GM11168 (cell line): ENCODE data around the gene FMNL3.

Source experiments
- in situ Hi-C: fragments of 300-500 bp; cut with MboI; formaldehyde crosslinking; loops from one replicate; pipeline ENCODE4 v1.12.0; 2022; ENCODE audit warnings: low sequenced_read_pairs; ENCODE audit not compliant: unreplicated experiment

FMNL3 gene

GRCh38 chr12:49635656-49636055, 71.5 kb downstream of the FMNL3 start:
- in situ Hi-C loops = no loop called here

GRCh38 chr12:49635036-49635435, 72.2 kb downstream of the FMNL3 start:
- in situ Hi-C loops = no loop called here

DNA sequence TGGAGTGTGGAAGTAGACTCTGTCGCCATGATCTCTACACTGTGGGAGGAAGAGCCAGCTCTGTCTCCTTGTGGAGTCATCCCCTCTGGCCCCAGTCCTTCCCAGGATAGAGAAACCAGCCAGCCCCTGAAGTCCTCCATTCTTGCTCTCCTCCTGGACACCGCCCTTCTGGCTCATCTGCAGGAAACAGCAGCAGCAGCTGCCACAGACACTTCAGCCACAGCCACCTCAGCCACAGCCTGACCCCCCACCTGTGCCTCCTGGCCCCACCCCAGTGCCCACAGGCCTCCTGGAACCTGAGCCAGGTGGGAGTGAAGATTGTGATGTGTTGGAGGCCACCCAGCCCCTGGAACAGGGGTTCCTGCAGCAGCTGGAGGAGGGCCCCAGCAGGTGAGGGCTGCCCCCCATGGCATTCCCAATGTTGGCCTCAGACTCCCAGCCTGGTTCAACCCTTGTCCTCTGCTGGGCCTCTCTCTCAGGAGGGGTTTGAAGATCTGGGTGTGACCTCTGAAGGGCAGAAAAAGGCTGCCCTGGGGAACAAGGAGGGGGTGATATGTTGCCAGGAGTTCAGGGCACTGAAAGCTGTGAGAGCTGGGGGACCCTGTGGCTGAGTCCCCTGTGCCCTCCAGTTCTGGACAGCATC, 73.4 kb downstream of the FMNL3 start:
- in situ Hi-C loops = no loop called here

DNA sequence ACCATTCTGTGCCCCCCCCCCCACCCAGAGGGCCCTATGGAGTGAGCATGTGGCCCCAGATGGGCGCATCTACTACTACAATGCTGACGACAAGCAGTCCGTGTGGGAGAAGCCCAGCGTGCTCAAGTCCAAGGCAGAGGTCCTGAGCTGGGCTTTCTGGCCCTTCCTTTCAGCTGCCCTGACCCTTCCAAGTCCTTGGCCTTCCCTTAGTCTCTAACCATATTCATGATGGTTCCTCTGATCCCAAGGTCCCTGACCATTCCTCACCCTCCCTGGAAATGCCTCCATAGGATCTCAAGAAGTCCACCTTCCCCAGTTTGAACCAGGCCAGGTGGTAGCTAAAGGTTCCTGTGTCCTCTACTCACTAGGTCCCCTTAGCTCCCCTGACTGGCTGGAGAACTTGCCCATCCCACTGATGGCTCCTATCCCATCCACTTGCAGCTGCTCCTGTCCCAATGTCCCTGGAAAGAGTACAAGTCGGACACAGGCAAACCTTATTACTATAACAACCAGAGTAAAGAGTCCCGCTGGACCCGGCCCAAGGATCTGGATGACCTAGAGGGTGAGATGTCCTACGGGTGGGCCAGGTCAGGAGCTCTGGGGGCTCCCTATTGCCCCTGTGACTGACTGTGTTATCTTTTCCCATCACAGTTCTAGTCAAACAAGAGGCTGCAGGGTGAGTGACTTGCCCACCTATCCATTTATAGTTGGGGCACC, 74.1 kb downstream of the FMNL3 start:
- in situ Hi-C loops = no loop called here

DNA sequence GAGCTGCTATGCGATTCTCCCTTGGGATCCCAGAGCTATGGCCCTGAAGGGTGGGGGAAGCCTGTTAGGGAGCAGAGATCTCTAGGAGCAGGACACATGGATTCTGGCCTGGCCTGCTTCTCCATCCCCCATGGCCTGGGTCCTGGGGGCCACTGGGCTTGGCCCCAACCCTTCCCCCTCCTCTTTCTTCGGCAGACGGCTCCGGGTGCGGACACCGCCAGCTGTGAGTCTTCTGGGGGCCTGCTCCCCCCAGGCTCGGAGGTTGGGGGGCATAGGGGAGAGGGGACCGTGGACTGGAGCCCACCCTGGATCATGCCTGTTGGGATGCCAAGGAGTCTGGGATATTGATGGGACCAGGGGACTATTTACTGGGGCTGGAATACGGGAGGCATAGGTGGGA, 74.8 kb downstream of the FMNL3 start:
- in situ Hi-C loops = no loop called here

- in situ Hi-C loops = no loop called here
Observed at GRCh38 chr12:49631336-49631907, 75.8 kb downstream of the FMNL3 start.

- in situ Hi-C loops = no loop called here
Observed at GRCh38 chr12:49627752-49628360, 79.3 kb downstream of the FMNL3 start.

DNA sequence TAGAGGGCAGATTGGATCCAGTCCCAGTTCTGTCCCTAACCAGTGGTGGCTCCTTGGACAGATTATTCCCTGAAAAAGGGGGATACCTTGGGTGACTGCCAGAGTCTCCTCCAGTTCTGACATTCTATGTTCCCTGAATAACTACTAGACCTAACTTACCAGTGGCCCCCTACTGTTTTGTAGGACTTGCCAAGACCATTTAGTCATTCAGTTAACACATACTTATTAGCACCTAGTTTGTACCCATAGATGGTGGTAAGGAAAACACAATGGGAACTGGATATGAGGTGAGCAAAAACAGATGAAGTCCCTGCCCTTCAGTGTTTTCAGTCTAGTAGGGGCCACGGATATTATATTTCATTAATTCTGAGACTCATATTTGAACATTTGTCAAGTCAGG, 80.4 kb downstream of the FMNL3 start:
- in situ Hi-C loops = no loop called here

DNA sequence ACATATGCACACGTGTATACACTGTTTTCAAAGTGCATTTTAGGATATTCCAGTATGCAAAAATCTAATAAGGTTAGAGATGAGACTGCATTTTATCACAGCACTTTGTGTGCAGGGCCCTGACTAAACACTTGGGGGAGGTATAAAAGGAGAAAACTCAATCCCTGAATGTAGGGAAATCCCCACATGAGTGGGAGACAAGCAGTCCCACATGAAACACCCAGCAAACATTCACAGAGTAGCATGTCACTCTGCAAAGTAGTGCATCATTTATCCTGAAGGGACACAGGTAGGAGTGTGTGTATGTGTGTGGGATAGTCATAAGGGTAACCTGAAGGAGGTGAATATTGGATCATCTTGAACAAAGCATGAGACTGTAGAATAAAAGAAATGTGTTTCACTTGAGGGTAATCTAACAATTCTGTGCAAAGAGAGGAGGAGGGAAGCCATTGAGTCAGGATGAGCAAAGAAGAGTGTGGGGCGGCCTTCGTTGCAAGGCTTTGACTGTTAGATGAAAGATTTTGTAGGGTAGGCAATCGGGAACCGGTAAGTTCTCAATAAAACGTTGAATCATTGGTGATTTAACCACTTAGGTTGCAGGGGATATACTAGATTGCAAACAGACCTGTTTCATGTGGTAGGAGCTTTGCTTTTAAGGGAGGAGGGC, 80.9 kb downstream of the FMNL3 start:
- in situ Hi-C loops = no loop called here

GRCh38 chr12:49624921-49625577, 82.2 kb downstream of the FMNL3 start:
- in situ Hi-C loops = no loop called here

GRCh38 chr12:49623142-49623904, 83.9 kb downstream of the FMNL3 start, which contains the start of gene PRPF40B:
PRPF40B (plus strand) TSS chr12:49623561; CDS start chr12:49623591, 30 bp downstream.
- in situ Hi-C loops = no loop called here

DNA sequence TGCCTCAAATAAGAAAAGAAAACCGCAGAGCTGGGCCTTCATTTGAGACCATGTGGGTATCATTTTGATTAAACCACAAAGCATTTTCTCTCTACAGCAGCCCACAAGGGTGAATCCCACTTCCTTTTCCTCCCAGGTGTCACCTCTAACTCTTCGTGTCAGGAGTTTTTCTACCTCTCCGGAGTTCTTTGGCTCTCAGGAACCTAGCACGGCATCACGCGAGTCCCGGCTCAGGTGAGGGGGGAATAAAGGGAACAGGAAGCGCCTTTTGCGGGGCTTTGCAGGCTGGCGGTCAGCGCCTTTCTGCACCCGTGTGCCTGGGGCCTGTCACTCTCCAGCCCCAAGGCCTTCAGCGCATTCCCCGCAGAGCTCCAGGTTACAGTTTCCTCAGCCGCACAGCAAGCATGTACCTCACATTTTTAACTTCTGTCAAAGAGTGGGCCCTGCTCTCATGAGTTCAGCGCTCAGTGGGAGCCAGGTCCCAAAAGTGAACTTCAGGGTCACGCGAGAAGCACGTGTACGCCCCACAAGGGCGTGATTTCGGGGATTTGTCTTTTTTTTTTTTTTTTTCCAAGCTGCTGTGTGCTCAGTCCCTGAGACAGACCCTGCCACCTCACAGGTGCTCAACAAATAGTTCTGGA, 84.6 kb downstream of the FMNL3 start:
- in situ Hi-C loops = no loop called here

DNA sequence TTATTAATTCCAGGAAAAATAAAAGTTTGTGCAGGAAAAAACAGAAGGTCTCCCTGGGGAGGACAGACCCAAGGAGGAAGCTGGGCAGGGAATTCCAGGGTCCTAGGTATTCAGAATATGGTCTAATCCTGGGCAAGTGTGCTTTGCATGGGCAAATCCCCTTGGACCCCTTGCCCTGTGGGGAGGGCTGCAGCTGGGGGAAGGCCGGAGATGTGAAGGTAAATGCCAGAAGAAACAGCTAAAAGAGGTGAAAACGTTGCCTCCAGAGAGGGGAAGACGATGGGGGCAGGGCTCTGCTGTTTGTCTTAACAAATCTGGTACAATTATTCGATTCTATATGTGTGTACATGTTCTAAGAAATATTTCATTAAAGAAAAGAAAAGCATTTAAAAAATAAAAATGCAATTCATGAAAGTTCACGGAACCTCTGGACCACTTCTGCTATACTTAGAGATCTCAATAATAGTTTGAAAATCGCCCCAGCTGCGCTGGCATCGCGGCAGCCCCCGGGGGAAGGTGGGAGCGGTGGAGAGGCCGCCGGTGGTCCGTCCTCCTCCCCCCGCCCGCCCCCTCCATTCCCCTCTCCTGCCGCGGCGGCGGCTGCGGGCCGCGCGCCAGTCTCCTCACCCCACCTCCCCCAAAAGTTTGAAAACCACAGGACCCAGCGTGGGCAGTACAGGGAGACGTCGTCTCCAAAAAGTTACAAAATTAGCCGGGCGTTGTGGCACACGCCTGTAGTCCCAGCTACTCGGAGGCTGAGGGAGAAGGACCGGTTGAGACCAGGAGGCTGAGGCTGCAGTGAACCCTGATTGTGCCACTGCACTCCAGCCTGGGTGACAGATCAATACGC, 85.3 kb downstream of the FMNL3 start:
- in situ Hi-C loops = no loop called here

- in situ Hi-C loops = no loop called here
Observed at GRCh38 chr12:49619286-49619685, 87.9 kb downstream of the FMNL3 start.

DNA sequence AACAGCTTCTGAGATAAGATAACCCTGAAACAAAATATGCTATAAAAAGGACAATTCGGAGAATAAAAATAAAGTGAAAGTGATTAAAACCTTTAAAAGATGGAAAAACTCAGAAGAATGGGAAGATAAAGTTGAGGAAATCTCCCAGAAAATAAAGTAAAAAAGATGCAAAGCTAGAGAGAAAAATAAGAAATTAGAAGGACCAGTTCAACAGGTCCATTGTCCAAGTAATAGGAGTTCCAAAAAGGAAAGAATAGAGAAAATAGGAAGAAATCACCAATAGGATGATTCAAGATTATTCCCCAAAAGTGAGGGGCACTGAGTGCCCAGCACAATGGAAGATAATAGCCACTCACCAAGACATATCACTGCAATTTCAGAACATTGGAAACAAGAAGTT, 88.6 kb downstream of the FMNL3 start:
- in situ Hi-C loops = no loop called here

DNA sequence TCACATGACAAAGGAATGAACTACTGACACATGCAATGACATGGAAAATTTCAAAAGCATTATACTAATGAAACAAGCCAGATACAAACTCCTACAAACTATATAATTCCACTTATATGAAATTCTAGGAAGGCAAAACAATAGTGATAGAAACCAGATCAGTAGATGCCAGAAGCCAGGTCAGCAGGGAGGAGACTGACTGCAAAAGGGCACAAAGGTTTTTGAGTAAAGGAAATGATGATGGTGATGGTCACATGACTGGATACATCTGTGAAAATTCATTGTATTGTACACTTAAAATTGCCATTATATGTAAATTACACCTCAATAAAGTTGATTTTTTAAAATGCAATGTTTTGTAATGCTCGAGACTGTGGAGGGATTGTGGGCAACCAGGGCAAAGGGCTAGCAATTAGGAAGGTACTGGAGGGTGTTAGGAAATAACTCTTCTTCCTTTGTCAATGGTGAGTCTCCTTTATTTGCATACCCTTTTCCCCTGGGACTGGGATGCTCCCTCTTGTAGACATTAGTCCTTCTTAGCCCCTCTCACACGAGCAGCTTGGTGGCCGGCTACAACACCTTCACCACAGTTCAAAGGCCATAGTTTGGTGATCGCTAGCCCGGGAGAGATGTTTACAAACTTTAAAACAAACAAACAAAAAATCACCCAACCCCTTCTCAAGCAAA, 90.5 kb downstream of the FMNL3 start:
- in situ Hi-C loops = no loop called here

- in situ Hi-C loops = no loop called here
Observed at GRCh38 chr12:49615725-49616124, 91.5 kb downstream of the FMNL3 start.

GRCh38 chr12:49612210-49612609, 95.0 kb downstream of the FMNL3 start:
- in situ Hi-C loops = no loop called here
